Effector memory CD8-positive, alpha-beta T cell (primary cell): ENCODE measurements around the gene PRDM5.

Source experiments
- ATAC-seq: fragments of 150-1000 bp; cut with Tn5 transposase; replicated peaks from 2 replicates; pipeline ENCODE4 v1.10.0; 2021; ENCODE audit warnings: mild to moderate bottlenecking, moderate library complexity
- DNase-seq, 3 experiments: peaks; one replicate each; pipeline ENCODE4 v3.0.0; 2021
- H3K27ac Mint-ChIP-seq, 2 donors: one replicate each; pipeline ENCODE4 v1.8.0; 2022; ENCODE audit warnings: mild to moderate bottlenecking in 2 of 2, mixed read lengths in 2 of 2, moderate library complexity in 2 of 2
- H3K27me3 Mint-ChIP-seq, 2 donors: one replicate each; pipeline ENCODE4 v1.8.0; 2022; ENCODE audit warnings: mixed read lengths in 2 of 2
- H3K36me3 Mint-ChIP-seq: one replicate; pipeline ENCODE4 v1.8.0; 2022; ENCODE audit warnings: mild to moderate bottlenecking, moderate library complexity, mixed read lengths; ENCODE audit not compliant: insufficient read depth
- H3K4me1 Mint-ChIP-seq, 2 donors: one replicate each; pipeline ENCODE4 v1.8.0; 2022; ENCODE audit warnings: low read depth in 2 of 2, mixed read lengths in 2 of 2
- H3K4me3 Mint-ChIP-seq, 2 donors: one replicate each; pipeline ENCODE4 v1.8.0; 2022; ENCODE audit warnings: mild to moderate bottlenecking in 2 of 2, mixed read lengths in 2 of 2, moderate library complexity in 2 of 2
- H3K9me3 Mint-ChIP-seq, 2 donors: one replicate each; pipeline ENCODE4 v1.8.0; 2022; ENCODE audit warnings: mixed read lengths in 2 of 2

PRDM5 gene

DNA sequence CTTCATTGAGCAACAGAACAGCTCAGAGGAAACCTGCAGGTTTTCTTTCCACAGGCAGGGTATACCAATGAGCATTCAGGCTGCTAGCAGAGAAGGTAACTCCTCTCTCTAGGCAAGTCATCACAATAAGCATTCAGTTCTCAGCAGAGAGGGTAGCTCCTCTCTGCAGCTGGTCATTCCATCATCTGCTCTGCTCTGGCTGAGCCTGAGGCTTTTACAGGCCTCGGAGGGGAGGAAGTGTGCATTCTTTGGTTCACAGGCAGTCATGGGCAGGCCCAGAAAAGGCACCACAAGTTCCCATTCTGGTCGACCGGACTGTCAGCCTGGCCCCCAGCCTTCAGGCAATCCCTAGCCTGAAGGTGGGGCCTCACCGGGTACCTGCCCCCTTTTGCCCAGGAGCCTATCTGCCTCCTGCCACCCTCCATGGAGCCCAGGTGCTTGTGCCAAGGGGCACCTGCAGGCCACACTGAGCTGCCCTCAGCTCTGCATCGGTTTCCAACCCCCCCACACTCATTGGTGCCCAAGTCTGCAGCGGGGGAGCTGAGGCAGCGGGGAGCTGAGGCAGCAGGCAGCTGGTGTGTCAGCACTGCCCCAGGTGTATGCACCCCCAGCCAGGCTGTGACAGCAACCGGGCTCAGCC lies 83.1 kb downstream of the PRDM5 start:
- H3K27ac Mint-ChIP-seq, result no peak overlapping the region
- no peak overlapping the region for H3K4me3 Mint-ChIP-seq
- ATAC-seq (no peak), DNase-seq (no peak)
- no peaks in the 10 kb centered on the region for H3K9me3 Mint-ChIP-seq
- peaks cover 2 to 6% of the 10 kb centered on the region in 2 donors for H3K4me1 Mint-ChIP-seq
- peaks cover 0 to 8% of the 10 kb centered on the region in 2 donors for H3K27me3 Mint-ChIP-seq
- no peaks in the 10 kb centered on the region for H3K36me3 Mint-ChIP-seq

DNA sequence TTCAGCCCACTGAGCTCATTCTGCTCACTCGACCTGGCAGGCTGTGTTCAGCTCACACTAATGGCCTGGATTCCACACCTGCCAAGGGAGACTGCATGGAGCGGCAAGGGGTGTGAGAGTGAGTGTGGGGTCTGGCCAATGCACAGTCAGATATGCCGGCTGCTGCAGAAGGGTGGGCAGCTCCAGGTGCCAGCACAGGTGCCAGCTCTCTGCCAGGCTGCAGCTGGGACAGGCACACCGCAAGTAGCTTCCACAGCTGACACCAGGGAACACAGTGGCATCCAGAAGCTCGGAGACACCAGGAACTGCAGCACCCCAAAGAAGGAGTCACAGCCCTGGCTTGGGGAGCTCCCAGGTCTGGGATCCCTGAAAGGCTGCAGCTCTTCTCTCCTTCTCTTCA lies 83.7 kb downstream of the PRDM5 start:
- H3K9me3 Mint-ChIP-seq, result no peaks in the 10 kb centered on the region
- no peak overlapping the region for H3K27ac Mint-ChIP-seq
- ATAC-seq (no peak), DNase-seq (no peak)
- H3K4me3 Mint-ChIP-seq, result no peak overlapping the region
- H3K36me3 Mint-ChIP-seq, result no peaks in the 10 kb centered on the region
- H3K4me1 Mint-ChIP-seq, result peaks cover 0 to 4% of the 10 kb centered on the region in 2 donors
- H3K27me3 Mint-ChIP-seq, result peaks cover 0 to 8% of the 10 kb centered on the region in 2 donors

DNA sequence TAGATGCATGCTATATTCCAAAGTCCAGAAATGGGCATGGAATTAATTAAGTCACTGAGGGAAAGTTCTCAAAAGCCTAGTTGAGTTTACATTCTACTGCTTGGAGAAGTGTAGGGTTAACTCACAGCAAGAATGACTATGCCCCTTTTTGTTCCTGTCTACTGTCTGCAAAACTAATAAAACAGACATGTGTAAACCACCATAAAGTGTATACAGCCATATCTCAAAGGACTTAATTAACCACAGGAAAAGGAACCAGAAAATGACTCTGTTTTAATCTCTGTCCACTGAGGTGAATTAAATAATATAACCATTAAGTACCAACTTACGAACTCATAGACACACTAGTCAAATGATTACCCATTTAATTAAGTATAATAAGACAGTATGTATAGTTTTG lies 84.9 kb downstream of the PRDM5 start:
- Mint-ChIP-seq H3K27ac (no peak overlapping the region), H3K4me1 (peaks cover 0 to 4% of the 10 kb centered on the region in 2 donors), H3K27me3 (peaks cover 0 to 8% of the 10 kb centered on the region in 2 donors), H3K4me3 (no peak overlapping the region), H3K9me3 (no peaks in the 10 kb centered on the region), H3K36me3 (no peaks in the 10 kb centered on the region)
- no peak for ATAC-seq
- DNase-seq, result no peak

DNA sequence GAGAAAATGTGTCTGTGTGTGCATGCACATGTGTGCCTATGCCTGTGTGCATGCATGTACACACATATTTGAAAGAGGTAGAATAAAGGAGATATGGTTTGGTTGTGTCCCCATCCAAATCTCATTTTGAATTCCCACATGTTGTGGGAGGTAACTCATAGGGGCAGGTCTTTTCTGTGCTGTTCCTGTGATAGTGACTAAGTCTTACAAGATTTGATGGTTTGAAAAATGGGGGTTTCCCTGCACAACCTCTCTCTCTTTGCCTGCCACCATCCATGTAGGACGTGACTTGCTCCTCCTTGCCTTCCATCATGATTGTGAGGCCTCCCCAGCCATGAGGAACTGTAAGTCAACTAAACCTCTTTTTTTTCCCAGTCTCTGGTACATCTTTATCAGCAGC lies 87.2 kb downstream of the PRDM5 start:
- Mint-ChIP-seq H3K4me3 (no peak overlapping the region), H3K36me3 (no peaks in the 10 kb centered on the region), H3K4me1 (no peaks in the 10 kb centered on the region), H3K9me3 (no peaks in the 10 kb centered on the region), H3K27me3 (peaks cover 0 to 8% of the 10 kb centered on the region in 2 donors), H3K27ac (no peak overlapping the region)
- ATAC-seq (no peak), DNase-seq (no peak)

DNA sequence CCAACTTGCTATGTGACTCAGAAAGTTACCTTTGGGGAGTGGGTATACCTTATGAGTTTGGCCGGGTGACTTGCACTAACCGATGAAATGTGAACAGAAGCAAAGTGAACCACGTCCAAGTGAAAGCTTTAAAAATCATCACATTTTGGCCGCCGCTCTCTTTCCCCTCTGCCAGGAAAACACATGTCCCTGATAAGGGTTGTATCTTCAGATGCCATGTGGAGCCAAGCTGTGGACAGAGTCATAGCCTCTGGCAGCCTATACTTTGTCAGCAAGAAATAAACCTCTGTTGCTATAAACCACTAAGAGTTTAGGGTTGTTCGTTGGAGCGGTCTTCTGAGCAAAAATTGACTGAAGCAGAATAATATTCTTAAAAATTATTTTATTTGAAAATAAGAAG lies 92.3 kb downstream of the PRDM5 start:
- H3K27me3 Mint-ChIP-seq, result no peaks in the 10 kb centered on the region
- DNase-seq (no peak), ATAC-seq (no peak)
- H3K4me1 Mint-ChIP-seq, result no peaks in the 10 kb centered on the region
- no peak overlapping the region for H3K27ac Mint-ChIP-seq
- no peaks in the 10 kb centered on the region for H3K36me3 Mint-ChIP-seq
- H3K9me3 Mint-ChIP-seq, result no peaks in the 10 kb centered on the region
- no peak overlapping the region for H3K4me3 Mint-ChIP-seq

DNA sequence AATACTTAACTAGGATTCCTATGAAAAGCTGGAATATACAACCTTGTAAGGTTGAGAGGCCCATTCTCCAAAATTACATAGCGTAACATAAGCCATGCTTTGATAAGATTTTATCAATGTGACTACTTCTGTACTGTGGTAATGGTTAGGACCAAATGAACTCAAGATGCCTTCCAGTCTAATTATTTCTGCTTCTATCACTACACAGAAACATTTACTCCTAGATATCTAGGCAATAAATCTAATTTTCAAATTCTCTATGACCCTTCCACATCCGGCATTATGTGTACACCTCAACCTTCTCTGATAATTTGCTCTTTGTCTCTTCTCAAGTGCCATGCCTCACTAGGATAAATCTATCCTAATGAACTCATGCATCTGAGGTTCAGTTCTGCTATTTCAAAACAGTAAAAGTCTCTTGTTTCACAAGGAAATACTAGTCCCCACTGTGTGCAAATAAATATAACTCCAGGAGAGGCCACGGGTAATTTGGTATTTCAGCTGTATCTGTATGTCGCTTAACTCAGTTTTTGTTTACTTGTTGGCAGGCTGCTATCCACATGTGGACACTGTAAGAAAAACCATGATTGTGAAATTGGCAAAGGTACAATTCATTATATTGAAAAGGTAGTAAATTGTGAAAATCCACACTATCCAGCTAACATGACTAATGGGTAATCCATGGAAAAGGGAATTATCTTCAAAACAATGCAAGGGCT lies 93.3 kb downstream of the PRDM5 start:
- DNase-seq, result no peak
- Mint-ChIP-seq H3K4me3 (no peak overlapping the region), H3K4me1 (no peaks in the 10 kb centered on the region), H3K27me3 (no peaks in the 10 kb centered on the region), H3K27ac (no peak overlapping the region), H3K36me3 (no peaks in the 10 kb centered on the region), H3K9me3 (no peaks in the 10 kb centered on the region)
- no peak for ATAC-seq

DNA sequence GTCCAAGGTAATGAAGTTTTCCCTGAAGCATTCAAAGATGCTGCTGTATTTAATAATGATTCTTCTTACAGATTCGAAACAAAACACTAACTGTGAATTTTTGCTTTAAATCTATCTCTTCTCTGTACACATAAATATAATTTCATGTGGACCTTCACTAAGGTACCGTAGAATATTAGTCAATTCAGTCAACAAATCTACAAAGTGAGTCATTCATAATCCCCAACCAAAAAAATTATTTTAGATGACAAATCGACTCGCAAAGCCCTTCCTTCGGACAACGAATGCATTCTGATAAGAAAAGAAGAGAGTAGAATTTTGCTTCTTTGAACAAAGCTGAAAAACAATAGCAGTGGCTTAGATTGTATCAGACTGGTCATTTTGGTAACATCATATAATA lies 95.7 kb downstream of the PRDM5 start:
- Mint-ChIP-seq H3K4me1 (no peaks in the 10 kb centered on the region), H3K27ac (no peak overlapping the region), H3K36me3 (no peaks in the 10 kb centered on the region), H3K27me3 (no peaks in the 10 kb centered on the region), H3K9me3 (no peaks in the 10 kb centered on the region), H3K4me3 (no peak overlapping the region)
- DNase-seq (no peak), ATAC-seq (no peak)

DNA sequence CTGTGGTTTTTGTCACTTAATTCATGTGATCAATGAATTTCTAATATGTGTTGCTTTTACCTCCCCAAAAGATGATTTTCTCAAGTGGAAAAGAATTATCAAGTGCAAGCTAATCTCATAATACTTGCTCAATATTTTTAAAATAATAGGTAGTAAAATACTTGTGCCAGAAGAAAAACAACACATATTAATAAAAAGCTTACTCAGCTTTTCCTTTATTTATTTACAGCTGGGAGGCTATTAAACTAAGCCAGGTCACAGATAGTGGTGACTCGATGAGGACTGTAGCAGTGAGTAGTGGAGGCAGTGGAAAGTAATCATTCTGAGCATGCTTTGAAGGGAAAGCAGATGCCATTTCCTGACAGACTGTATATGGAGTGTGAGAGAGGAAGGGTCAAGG lies 96.1 kb downstream of the PRDM5 start:
- no peak overlapping the region for H3K4me3 Mint-ChIP-seq
- no peaks in the 10 kb centered on the region for H3K36me3 Mint-ChIP-seq
- no peaks in the 10 kb centered on the region for H3K27me3 Mint-ChIP-seq
- no peak for ATAC-seq
- no peak for DNase-seq
- no peaks in the 10 kb centered on the region for H3K9me3 Mint-ChIP-seq
- no peak overlapping the region for H3K27ac Mint-ChIP-seq
- H3K4me1 Mint-ChIP-seq, result no peaks in the 10 kb centered on the region

DNA sequence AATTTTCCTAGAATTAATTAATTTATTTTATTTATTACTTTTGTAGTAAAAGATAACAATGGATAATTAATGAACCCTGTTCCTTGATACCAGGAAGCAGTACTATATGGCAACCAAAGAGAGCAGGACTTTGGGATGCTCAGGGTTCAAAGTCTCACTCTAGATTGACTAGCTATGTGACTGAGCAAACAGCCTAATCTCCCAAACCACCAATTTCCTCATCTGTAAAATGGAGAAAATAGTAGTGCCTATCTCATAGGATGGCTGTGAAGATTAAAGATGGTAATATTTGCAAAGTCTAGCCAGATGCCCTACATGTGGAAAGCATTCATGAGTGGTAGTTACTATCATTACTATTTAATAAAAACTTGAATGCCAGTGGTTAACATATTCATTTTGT lies 97.6 kb downstream of the PRDM5 start:
- no peak for ATAC-seq

DNA sequence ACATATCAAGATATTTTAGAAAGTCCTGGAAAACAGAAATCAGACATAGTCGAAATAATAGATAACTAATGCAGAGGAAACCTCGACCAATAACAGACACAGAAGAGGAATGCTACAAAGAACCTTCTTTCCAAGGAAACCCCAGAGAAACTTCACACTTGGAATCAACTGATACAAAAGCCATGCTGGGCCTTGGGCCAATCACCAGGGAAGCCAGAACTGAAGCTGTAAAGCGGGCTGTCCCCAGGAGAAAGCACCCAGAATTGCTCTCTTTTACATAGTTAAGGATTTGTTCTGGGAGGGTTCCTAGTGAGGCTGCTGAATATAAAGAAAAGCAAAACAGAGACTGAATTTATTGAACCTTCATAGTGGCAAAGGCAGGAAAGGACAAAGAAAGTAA lies 100.5 kb downstream of the PRDM5 start:
- ATAC-seq (no peak), DNase-seq (no peak)
- Mint-ChIP-seq H3K36me3 (no peaks in the 10 kb centered on the region), H3K4me3 (no peak overlapping the region), H3K4me1 (peaks cover 0 to 4% of the 10 kb centered on the region in 2 donors), H3K9me3 (no peaks in the 10 kb centered on the region), H3K27me3 (no peaks in the 10 kb centered on the region), H3K27ac (no peak overlapping the region)

More for the DNA sequence above, 97.6 kb downstream of the PRDM5 start:
- Mint-ChIP-seq H3K4me1 (peaks cover 0 to under 1% of the 10 kb centered on the region in 2 donors), H3K36me3 (no peaks in the 10 kb centered on the region), H3K9me3 (no peaks in the 10 kb centered on the region), H3K4me3 (no peak overlapping the region), H3K27ac (no peak overlapping the region), H3K27me3 (no peaks in the 10 kb centered on the region)
- DNase-seq, result no peak

DNA sequence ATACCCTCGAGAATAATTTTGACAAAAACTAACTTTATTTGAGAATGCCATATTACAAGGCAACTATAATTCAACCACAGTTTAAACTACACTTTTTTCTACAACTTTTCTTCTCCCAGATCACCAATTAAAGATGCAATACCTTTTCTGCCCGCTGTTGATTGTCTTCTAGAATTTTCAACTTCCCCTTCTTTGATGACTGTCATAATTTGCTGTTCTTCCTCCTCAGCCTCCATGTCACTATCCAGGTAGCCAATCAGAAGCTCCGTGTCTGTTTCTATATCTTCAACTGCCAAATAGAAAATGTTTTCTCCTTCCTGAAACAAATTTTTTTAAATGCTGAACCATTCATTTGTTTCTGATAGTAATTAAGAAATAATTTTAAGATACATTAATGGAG lies 101.5 kb downstream of the PRDM5 start:
- Mint-ChIP-seq H3K4me3 (no peak overlapping the region), H3K27ac (no peak overlapping the region), H3K9me3 (no peaks in the 10 kb centered on the region), H3K4me1 (peaks cover 2 to 8% of the 10 kb centered on the region in 2 donors), H3K36me3 (no peaks in the 10 kb centered on the region), H3K27me3 (no peaks in the 10 kb centered on the region)
- DNase-seq, result no peak
- no peak for ATAC-seq

DNA sequence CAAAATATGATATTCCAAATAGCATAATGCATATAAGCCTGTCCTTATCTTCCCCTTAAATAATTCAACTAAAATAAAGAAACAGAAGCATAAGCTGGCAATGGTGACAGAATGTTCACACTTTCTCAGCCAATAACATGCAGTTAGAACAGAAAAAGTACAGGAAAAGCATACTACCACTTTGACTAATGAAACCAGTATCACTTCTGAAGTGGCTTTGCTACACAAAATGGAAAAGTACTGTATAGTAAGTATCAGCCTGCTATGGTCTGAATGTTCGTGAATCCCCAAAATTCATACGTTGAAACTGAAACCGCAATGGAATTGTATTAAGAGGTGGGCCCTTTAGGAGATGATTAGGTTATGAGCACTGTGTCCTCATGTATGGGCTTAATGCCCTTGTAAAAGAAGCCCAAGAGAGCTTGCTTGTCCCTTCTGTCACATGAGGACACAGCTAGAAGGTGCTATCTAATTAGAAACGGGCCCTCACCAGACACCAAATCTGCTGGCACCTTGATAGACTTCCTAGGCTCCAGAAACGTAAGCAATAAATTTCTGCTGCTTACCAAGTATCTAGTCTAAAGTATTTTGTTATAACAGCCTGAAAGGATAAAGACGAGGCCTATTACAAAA lies 102.6 kb downstream of the PRDM5 start:
- Mint-ChIP-seq H3K4me3 (no peak overlapping the region), H3K27me3 (no peaks in the 10 kb centered on the region)
- ATAC-seq, result no peak

DNA sequence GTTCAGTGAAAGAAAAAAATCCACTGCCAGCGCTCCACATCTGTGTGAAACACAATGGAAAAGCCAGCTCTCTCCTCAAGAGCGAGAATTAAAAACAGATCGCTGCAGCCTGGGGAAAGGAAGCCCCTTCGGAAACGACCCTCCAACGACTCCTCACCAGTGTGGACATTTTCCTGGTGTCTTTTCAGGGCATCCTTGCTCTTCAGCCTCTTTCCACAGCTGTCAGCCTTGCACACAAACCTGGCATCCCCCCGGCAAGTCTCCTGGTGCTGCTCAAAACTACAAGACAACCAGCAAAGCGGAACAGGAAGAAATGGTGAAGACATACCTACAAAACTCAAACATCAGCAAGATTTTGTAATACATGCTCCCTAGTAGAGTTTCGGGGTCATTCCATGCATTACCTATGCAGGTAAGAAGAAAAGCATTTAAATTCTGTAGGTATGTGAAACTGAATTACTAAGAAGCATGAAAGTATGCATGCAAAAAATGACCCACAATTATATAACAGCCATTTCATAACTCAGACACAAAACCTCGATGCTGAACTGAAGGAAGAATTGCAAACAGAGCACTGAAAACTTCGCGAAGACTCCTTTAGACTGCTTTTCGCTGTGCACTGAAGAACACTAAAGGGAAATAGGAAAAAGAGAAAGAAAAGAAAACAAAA lies 106.1 kb downstream of the PRDM5 start:
- Mint-ChIP-seq H3K27ac (peak overlapping the region in 1 of 2 donors; percentile 39), H3K4me3 (peak overlapping the region in 1 of 2 donors; percentile 47)

More for the DNA sequence above, 102.6 kb downstream of the PRDM5 start:
- no peak for DNase-seq
- Mint-ChIP-seq H3K27ac (no peak overlapping the region), H3K4me1 (peaks cover 2 to 8% of the 10 kb centered on the region in 2 donors), H3K9me3 (no peaks in the 10 kb centered on the region), H3K36me3 (no peaks in the 10 kb centered on the region)

More for the DNA sequence above, 106.1 kb downstream of the PRDM5 start:
- DNase-seq (no peak), ATAC-seq (no peak)
- peaks cover 2 to 8% of the 10 kb centered on the region in 2 donors for H3K4me1 Mint-ChIP-seq
- H3K27me3 Mint-ChIP-seq, result no peaks in the 10 kb centered on the region
- no peaks in the 10 kb centered on the region for H3K36me3 Mint-ChIP-seq
- H3K9me3 Mint-ChIP-seq, result no peaks in the 10 kb centered on the region
